GM23338 (cell line): ENCODE measurements around the gene TTC16. TPM values are rescaled to one million over a fixed set of nuclear protein-coding genes. Genes with fewer than 3 reads are reported as not detected.
A peak's percentile ranks its signal among the peaks of the same experiment; 100 is the strongest.

Experiments
- ATAC-seq: fragments of 200-7000 bp; cut with Tn5 transposase; 3 replicates; pipeline ENCODE4 v1.9.1; 2020
- DNase-seq: peaks from one replicate; pipeline ENCODE4 v3.0.0-alpha.2; 2015; ENCODE audit warnings: low spot score
- H2AFZ ChIP-seq: fragments of 200-600 bp; sonication (generic); 2 replicates; pipeline ENCODE4 v1.8.0; 2016; ENCODE audit warnings: antibody characterized with exemption, mild to moderate bottlenecking, moderate library complexity
- H3F3A ChIP-seq: fragments of 200-600 bp; sonication (generic); replicated peaks from 2 replicates; pipeline ENCODE4 v1.8.0; 2017; ENCODE audit warnings: antibody characterized with exemption, mixed run types, low read depth
- H3K27ac ChIP-seq: fragments of 200-600 bp; sonication (generic); 2 replicates; pipeline ENCODE4 v1.6.1; 2016; ENCODE audit warnings: low read depth
- H3K27me3 ChIP-seq: fragments of 200-600 bp; sonication (generic); 2 replicates; pipeline ENCODE4 v1.8.0; 2016; ENCODE audit warnings: mild to moderate bottlenecking, mixed run types, moderate library complexity; ENCODE audit not compliant: insufficient read depth
- H3K36me3 ChIP-seq: fragments of 200-600 bp; sonication (generic); 2 replicates; pipeline ENCODE4 v1.8.0; 2016; ENCODE audit warnings: mild to moderate bottlenecking; ENCODE audit not compliant: insufficient read depth
- H3K4me1 ChIP-seq: fragments of 200-600 bp; sonication (generic); 2 replicates; pipeline ENCODE4 v1.8.0; 2016; ENCODE audit warnings: mild to moderate bottlenecking, moderate library complexity; ENCODE audit not compliant: insufficient read depth
- H3K4me2 ChIP-seq: fragments of 200-600 bp; sonication (generic); 2 replicates; pipeline ENCODE4 v1.7.1; 2017; ENCODE audit warnings: mixed run types
- H3K4me3 ChIP-seq: fragments of 200-600 bp; sonication (generic); 2 replicates; pipeline ENCODE4 v1.6.1; 2016; ENCODE audit warnings: mixed run types
- H3K79me2 ChIP-seq: fragments of 200-600 bp; sonication (generic); replicated peaks from 2 replicates; pipeline ENCODE4 v1.8.0; 2017; ENCODE audit warnings: mild to moderate bottlenecking; ENCODE audit not compliant: insufficient read depth
- H3K9me2 ChIP-seq: fragments of 200-600 bp; sonication (generic); 2 replicates; pipeline ENCODE4 v1.8.0; 2017; ENCODE audit not compliant: insufficient read depth
- H4K20me1 ChIP-seq: fragments of 200-600 bp; sonication (generic); replicated peaks from 2 replicates; pipeline ENCODE4 v1.8.0; 2017; ENCODE audit warnings: mild to moderate bottlenecking; ENCODE audit not compliant: insufficient read depth
- H3K27ac Mint-ChIP-seq: 2 replicates; pipeline ENCODE4 v1.8.0; 2020; ENCODE audit warnings: inconsistent platforms, mild to moderate bottlenecking, moderate library complexity, mixed read lengths
- H3K27me3 Mint-ChIP-seq: 3 replicates; pipeline ENCODE4 v1.8.0; 2022; ENCODE audit warnings: low read depth, mild to moderate bottlenecking, moderate library complexity, mixed read lengths, inconsistent platforms; ENCODE audit not compliant: insufficient read depth, poor library complexity
- H3K36me3 Mint-ChIP-seq: 3 replicates; pipeline ENCODE4 v1.8.0; 2021; ENCODE audit warnings: low read depth, mild to moderate bottlenecking, inconsistent platforms, moderate library complexity, mixed read lengths
- H3K4me1 Mint-ChIP-seq: 3 replicates; pipeline ENCODE4 v1.8.0; 2020; ENCODE audit warnings: mild to moderate bottlenecking, inconsistent platforms, mixed read lengths
- H3K4me3 Mint-ChIP-seq: 3 replicates; pipeline ENCODE4 v1.8.0; 2021; ENCODE audit warnings: moderate library complexity, mild to moderate bottlenecking, inconsistent platforms, mixed read lengths
- H3K9me3 Mint-ChIP-seq: 3 replicates; pipeline ENCODE4 v1.8.0; 2020; ENCODE audit warnings: moderate library complexity, mild to moderate bottlenecking, inconsistent platforms, mixed read lengths
- EZH2 ChIP-seq: fragments of 200-600 bp; sonication (generic); IDR thresholded peaks from one replicate; pipeline ENCODE4 v1.8.0; 2017; ENCODE audit warnings: antibody characterized with exemption, mild to moderate bottlenecking, low read depth; ENCODE audit not compliant: unreplicated experiment
- EZH2phosphoT487 ChIP-seq: fragments of 200-600 bp; sonication (generic); IDR thresholded peaks from one replicate; pipeline ENCODE4 v1.8.1; 2018; ENCODE audit warnings: antibody characterized with exemption; ENCODE audit not compliant: unreplicated experiment
- JUNB ChIP-seq: IDR thresholded peaks from one replicate; pipeline ENCODE4 v1.6.1; 2016; ENCODE audit warnings: antibody characterized with exemption; ENCODE audit not compliant: unreplicated experiment
- NANOG ChIP-seq: IDR thresholded peaks from 2 replicates; pipeline ENCODE4 v1.6.1; 2016; ENCODE audit warnings: antibody characterized with exemption, borderline replicate concordance
- POLR2AphosphoS5 ChIP-seq: IDR thresholded peaks from 2 replicates; pipeline ENCODE4 v1.6.1; 2016; ENCODE audit warnings: antibody characterized with exemption, low read depth
- STAT1 ChIP-seq: IDR thresholded peaks from one replicate; pipeline ENCODE4 v1.6.1; 2016; ENCODE audit warnings: antibody characterized with exemption; ENCODE audit not compliant: unreplicated experiment
- ZNF114 ChIP-seq: fragments of 250-450 bp; sonication (Bioruptor Pico); IDR thresholded peaks from 2 replicates; pipeline ENCODE4 v1.5.0; 2020; ENCODE audit warnings: mild to moderate bottlenecking, moderate library complexity
- ZNF331 ChIP-seq: fragments of 250-450 bp; sonication (Bioruptor Pico); IDR thresholded peaks from 2 replicates; pipeline ENCODE4 v1.5.0; 2020; ENCODE audit warnings: low read depth, mild to moderate bottlenecking, moderate library complexity
- polyA plus RNA-seq: library from polyadenylated mRNA; unstranded; fragments of >200 nt; fragmentation: Nextera tagmentation; extraction: Ambion mirVana; gene quantifications from 2 replicates; pipeline ENCODE4 v1.2.1, GENCODE V29; 2016
- total RNA-seq: library from RNA; depleted of rRNA; stranded (reverse); fragments of >200 nt; shearing (Covaris generic); gene quantifications from 2 replicates; pipeline ENCODE4 v1.2.3, GENCODE V29; 2014
- TF ChIP-seq, protein P1 (sequence below): IDR thresholded peaks from 2 replicates; pipeline ENCODE4 v1.6.1; 2016; ENCODE audit warnings: antibody characterized with exemption
- TF ChIP-seq, protein P2 (sequence below): fragments of 250-450 bp; sonication (Bioruptor Pico); IDR thresholded peaks from 2 replicates; pipeline ENCODE4 v1.5.0; 2020; ENCODE audit warnings: mild to moderate bottlenecking, moderate library complexity
- TF ChIP-seq, protein P3 (sequence below), 2 experiments: fragments of 200-600 bp in 1 of 2; sonication (generic) in 1 of 2; conservative IDR thresholded peaks; 2 replicates each; pipeline versions ENCODE4 v1.5.1 to v1.6.1; 2016 to 2017; ENCODE audit warnings: antibody characterized with exemption in 2 of 2, low read depth in 2 of 2, mild to moderate bottlenecking in 2 of 2, moderate library complexity in 1 of 2
- TF ChIP-seq, protein P4 (sequence below): IDR thresholded peaks from one replicate; pipeline ENCODE4 v1.6.1; 2018; ENCODE audit warnings: antibody characterized with exemption; ENCODE audit not compliant: unreplicated experiment

Gene TTC16
- total and polyA plus RNA-seq, 2 experiments from 2014 or later, result not detected

DNA sequence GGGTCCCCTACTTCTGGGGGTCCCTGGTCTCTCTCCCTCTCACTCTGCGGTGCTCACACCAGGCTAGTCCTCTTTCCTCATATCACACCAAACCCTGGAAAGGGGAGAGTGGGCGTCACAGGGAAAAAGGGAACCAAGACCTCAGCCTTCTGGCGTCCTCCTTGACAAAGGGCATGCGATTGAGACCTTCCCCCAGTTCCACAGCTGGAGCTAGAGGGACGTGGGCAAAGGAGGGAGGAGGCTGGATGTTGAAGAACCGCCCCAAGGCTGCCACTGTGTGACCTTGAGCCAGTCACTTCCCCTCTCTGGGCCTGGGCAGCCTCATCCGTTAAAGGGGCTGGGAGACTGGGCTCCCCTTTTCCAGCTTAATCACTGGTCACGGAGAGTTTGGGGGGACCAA, 37.7 kb downstream of the TTC16 start:
- DNase-seq (no peak), ATAC-seq (no peak)
- no peak overlapping the region for H3K27ac ChIP-seq
- Mint-ChIP-seq H3K9me3 (no peaks in the 10 kb centered on the region), H3K36me3 (no peaks in the 10 kb centered on the region; the same call in 2 of the 3 replicates), H3K27ac (no peak overlapping the region), H3K4me3 (no peak overlapping the region; the same call in 2 of the 3 replicates), H3K27me3 (peaks cover 14% of the 10 kb centered on the region), H3K4me1 (no peaks in the 10 kb centered on the region; the same call in 2 of the 3 replicates)
- no peaks in the 10 kb centered on the region for H3K79me2 ChIP-seq
- TF ChIP-seq, protein P1, sequence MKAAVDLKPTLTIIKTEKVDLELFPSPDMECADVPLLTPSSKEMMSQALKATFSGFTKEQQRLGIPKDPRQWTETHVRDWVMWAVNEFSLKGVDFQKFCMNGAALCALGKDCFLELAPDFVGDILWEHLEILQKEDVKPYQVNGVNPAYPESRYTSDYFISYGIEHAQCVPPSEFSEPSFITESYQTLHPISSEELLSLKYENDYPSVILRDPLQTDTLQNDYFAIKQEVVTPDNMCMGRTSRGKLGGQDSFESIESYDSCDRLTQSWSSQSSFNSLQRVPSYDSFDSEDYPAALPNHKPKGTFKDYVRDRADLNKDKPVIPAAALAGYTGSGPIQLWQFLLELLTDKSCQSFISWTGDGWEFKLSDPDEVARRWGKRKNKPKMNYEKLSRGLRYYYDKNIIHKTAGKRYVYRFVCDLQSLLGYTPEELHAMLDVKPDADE, result no peak
- TF ChIP-seq JUNB (no peak), NANOG (no peak), POLR2AphosphoS5 (no peak), ZNF331 (CRISPR knock-in tag) (no peak), ZNF114 (no peak), EZH2 (no peak), STAT1 (no peak), EZH2phosphoT487 (no peak)
- TF ChIP-seq, protein P2, sequence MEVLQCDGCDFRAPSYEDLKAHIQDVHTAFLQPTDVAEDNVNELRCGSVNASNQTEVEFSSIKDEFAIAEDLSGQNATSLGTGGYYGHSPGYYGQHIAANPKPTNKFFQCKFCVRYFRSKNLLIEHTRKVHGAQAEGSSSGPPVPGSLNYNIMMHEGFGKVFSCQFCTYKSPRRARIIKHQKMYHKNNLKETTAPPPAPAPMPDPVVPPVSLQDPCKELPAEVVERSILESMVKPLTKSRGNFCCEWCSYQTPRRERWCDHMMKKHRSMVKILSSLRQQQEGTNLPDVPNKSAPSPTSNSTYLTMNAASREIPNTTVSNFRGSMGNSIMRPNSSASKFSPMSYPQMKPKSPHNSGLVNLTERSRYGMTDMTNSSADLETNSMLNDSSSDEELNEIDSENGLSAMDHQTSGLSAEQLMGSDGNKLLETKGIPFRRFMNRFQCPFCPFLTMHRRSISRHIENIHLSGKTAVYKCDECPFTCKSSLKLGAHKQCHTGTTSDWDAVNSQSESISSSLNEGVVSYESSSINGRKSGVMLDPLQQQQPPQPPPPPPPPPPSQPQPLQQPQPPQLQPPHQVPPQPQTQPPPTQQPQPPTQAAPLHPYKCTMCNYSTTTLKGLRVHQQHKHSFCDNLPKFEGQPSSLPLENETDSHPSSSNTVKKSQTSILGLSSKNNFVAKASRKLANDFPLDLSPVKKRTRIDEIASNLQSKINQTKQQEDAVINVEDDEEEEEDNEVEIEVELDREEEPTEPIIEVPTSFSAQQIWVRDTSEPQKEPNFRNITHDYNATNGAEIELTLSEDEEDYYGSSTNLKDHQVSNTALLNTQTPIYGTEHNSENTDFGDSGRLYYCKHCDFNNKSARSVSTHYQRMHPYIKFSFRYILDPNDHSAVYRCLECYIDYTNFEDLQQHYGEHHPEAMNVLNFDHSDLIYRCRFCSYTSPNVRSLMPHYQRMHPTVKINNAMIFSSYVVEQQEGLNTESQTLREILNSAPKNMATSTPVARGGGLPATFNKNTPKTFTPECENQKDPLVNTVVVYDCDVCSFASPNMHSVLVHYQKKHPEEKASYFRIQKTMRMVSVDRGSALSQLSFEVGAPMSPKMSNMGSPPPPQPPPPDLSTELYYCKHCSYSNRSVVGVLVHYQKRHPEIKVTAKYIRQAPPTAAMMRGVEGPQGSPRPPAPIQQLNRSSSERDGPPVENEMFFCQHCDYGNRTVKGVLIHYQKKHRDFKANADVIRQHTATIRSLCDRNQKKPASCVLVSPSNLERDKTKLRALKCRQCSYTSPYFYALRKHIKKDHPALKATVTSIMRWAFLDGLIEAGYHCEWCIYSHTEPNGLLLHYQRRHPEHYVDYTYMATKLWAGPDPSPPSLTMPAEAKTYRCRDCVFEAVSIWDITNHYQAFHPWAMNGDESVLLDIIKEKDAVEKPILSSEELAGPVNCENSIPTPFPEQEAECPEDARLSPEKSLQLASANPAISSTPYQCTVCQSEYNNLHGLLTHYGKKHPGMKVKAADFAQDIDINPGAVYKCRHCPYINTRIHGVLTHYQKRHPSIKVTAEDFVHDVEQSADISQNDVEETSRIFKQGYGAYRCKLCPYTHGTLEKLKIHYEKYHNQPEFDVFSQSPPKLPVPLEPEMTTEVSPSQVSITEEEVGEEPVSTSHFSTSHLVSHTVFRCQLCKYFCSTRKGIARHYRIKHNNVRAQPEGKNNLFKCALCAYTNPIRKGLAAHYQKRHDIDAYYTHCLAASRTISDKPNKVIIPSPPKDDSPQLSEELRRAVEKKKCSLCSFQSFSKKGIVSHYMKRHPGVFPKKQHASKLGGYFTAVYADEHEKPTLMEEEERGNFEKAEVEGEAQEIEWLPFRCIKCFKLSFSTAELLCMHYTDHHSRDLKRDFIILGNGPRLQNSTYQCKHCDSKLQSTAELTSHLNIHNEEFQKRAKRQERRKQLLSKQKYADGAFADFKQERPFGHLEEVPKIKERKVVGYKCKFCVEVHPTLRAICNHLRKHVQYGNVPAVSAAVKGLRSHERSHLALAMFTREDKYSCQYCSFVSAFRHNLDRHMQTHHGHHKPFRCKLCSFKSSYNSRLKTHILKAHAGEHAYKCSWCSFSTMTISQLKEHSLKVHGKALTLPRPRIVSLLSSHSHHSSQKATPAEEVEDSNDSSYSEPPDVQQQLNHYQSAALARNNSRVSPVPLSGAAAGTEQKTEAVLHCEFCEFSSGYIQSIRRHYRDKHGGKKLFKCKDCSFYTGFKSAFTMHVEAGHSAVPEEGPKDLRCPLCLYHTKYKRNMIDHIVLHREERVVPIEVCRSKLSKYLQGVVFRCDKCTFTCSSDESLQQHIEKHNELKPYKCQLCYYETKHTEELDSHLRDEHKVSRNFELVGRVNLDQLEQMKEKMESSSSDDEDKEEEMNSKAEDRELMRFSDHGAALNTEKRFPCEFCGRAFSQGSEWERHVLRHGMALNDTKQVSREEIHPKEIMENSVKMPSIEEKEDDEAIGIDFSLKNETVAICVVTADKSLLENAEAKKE (CRISPR knock-in tag), result no peak
- TF ChIP-seq, protein P3, sequence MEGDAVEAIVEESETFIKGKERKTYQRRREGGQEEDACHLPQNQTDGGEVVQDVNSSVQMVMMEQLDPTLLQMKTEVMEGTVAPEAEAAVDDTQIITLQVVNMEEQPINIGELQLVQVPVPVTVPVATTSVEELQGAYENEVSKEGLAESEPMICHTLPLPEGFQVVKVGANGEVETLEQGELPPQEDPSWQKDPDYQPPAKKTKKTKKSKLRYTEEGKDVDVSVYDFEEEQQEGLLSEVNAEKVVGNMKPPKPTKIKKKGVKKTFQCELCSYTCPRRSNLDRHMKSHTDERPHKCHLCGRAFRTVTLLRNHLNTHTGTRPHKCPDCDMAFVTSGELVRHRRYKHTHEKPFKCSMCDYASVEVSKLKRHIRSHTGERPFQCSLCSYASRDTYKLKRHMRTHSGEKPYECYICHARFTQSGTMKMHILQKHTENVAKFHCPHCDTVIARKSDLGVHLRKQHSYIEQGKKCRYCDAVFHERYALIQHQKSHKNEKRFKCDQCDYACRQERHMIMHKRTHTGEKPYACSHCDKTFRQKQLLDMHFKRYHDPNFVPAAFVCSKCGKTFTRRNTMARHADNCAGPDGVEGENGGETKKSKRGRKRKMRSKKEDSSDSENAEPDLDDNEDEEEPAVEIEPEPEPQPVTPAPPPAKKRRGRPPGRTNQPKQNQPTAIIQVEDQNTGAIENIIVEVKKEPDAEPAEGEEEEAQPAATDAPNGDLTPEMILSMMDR (conservative IDR thresholded peaks at IDR 0.05; ENCODE audit: low read depth in 2 of 2), result no peak
- TF ChIP-seq, protein P4, sequence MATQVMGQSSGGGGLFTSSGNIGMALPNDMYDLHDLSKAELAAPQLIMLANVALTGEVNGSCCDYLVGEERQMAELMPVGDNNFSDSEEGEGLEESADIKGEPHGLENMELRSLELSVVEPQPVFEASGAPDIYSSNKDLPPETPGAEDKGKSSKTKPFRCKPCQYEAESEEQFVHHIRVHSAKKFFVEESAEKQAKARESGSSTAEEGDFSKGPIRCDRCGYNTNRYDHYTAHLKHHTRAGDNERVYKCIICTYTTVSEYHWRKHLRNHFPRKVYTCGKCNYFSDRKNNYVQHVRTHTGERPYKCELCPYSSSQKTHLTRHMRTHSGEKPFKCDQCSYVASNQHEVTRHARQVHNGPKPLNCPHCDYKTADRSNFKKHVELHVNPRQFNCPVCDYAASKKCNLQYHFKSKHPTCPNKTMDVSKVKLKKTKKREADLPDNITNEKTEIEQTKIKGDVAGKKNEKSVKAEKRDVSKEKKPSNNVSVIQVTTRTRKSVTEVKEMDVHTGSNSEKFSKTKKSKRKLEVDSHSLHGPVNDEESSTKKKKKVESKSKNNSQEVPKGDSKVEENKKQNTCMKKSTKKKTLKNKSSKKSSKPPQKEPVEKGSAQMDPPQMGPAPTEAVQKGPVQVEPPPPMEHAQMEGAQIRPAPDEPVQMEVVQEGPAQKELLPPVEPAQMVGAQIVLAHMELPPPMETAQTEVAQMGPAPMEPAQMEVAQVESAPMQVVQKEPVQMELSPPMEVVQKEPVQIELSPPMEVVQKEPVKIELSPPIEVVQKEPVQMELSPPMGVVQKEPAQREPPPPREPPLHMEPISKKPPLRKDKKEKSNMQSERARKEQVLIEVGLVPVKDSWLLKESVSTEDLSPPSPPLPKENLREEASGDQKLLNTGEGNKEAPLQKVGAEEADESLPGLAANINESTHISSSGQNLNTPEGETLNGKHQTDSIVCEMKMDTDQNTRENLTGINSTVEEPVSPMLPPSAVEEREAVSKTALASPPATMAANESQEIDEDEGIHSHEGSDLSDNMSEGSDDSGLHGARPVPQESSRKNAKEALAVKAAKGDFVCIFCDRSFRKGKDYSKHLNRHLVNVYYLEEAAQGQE, result no peak
- peaks cover 21% of the 10 kb centered on the region for H4K20me1 ChIP-seq
- H3K4me2 ChIP-seq, result peak overlapping the region; percentile 99
- H3K27me3 ChIP-seq, result peaks cover 14% of the 10 kb centered on the region
- H3F3A ChIP-seq, result no peaks in the 10 kb centered on the region
- no peak overlapping the region for H2AFZ ChIP-seq
- no peaks in the 10 kb centered on the region for H3K9me2 ChIP-seq
- H3K4me1 ChIP-seq, result peaks cover 5% of the 10 kb centered on the region; the same call in 1 of the 2 replicates
- peak overlapping the region; percentile 96 for H3K4me3 ChIP-seq
- H3K36me3 ChIP-seq, result no peaks in the 10 kb centered on the region
